ENCODE data around the gene RPA1. TPM values are rescaled to one million over a fixed set of nuclear protein-coding genes. Genes with fewer than 3 reads are reported as not detected.

RPA1 gene
- total and polyA plus RNA-seq, 10 of the 15 experiments (the other 5 are each of a cell fraction or from before 2014, with no cell fraction given): 35.9 to 198 (median 71.2) TPM

DNA sequence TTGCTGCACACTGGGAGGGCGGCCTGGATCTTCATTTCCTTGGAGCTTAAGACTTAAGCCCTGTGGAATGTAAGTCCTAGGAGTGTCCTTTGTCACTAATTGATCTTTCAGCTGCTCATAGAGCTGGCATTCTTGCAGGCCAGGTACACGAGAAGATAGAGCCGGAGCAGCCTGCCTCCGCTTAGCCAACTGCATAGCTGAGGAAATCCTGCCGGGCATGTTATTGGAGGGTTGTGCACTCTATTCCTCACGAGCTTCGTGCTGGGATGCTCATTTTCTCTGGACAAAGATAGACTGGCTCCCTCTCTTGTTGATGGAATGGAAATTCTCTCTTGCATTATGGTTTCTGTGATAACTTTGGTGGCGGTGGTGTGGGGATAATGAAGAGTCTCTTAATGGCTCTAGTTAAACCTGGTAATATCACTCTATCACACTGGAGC is 76.9 kb downstream of the RPA1 start:
- 77% methylated on average over 8 of the region's 8 CpGs for WGBS (ENCODE audit: insufficient coverage, insufficient replicate concordance, low lambda C conversion rate, missing lambda C conversion rate)
- CTCF ChIA-PET: interaction anchor here (0.8 kb wide), 1 partner anchor 10 kb away, joined by 3 read pairs; no protein-coding TSS in a partner anchor

GRCh38 chr17:1907216-1907631 is 77.4 kb downstream of the RPA1 start:
- ATAC-seq (no peak), FAIRE-seq (no peak), DNase-seq (ENCODE audit: low read depth, low spot score) (no peak)
- H3K4me1 ChIP-seq (ENCODE audit: control insufficient read depth, insufficient read depth, low read length): peaks cover 19% of the 10 kb centered on the region
- no peaks in the 10 kb centered on the region for H3K9me3 ChIP-seq (replicated peaks; ENCODE audit: control insufficient read depth, insufficient read depth, low read length)
- no peak overlapping the region for H3K4me2 ChIP-seq (ENCODE audit: control insufficient read depth, insufficient read depth)
- no peaks in the 10 kb centered on the region for H3K36me3 ChIP-seq (ENCODE audit: control insufficient read depth in 2 of 2, insufficient read depth in 2 of 2, low read length in 1 of 2)
- intact Hi-C loops (cut with micrococcal nuclease; ENCODE audit: unreplicated experiment): no loop called here
- H3K9ac ChIP-seq (ENCODE audit: control insufficient read depth, insufficient read depth, low read length): no peak overlapping the region
- ChIA-PET CTCF (no interaction called here), SMC1A (ENCODE audit: uncharacterized antibody, unreplicated experiment) (no interaction called here), POLR2A (interaction anchor here (0.6 kb wide), 1 partner anchor 76 kb away, joined by 5 read pairs; no protein-coding TSS in a partner anchor), RAD21 (ENCODE audit: unreplicated experiment) (no interaction called here)
- no peaks in the 10 kb centered on the region for H3K79me2 ChIP-seq (ENCODE audit: control insufficient read depth, insufficient read depth, low read length)
- 80% methylated on average over 17 of the region's 17 CpGs for WGBS (ENCODE audit: insufficient coverage, insufficient replicate concordance, low lambda C conversion rate, missing lambda C conversion rate)
- TF ChIP-seq CBX5 (IDR thresholded peaks at IDR 0.05; ENCODE audit: low read depth) (no peak), GABPA (IDR thresholded peaks at IDR 0.05; ENCODE audit: low read depth) (no peak), BHLHE40 (IDR thresholded peaks at IDR 0.05; ENCODE audit: borderline replicate concordance in 1 of 2, low read depth in 2 of 2, low read length in 1 of 2) (0 out of 4 replicates have a peak, but pooled peaks of 1 of the 2 experiments have one; percentile 29), BRCA1 (IDR thresholded peaks at IDR 0.05; ENCODE audit: low read depth, low read length) (no peak)
- in situ Hi-C loops (cut with MboI): loop anchor here (25.0 kb wide), 1 partner anchor 105 kb away; no protein-coding TSS in a partner anchor
- no TSS peak for BruUV-seq (replicated peaks)
- H3K27ac ChIP-seq (ENCODE audit: control insufficient read depth, insufficient read depth): no peak overlapping the region
- H3K4me3 ChIP-seq: no peak overlapping the region
- no peaks in the 10 kb centered on the region for H3K27me3 ChIP-seq (replicated peaks in 1 of 2; ENCODE audit: control insufficient read depth in 2 of 2, insufficient read depth in 2 of 2, low read length in 1 of 2)
- H2AFZ ChIP-seq (ENCODE audit: control insufficient read depth, low read depth, low read length): no peak overlapping the region
- no peaks in the 10 kb centered on the region for H4K20me1 ChIP-seq (ENCODE audit: control insufficient read depth, insufficient read depth)

More for the DNA sequence above, 76.9 kb downstream of the RPA1 start:
- TF ChIP-seq ZNF217 (IDR thresholded peaks at IDR 0.05): no peak
- no peaks in the 10 kb centered on the region for H3K9me3 ChIP-seq (replicated peaks; ENCODE audit: control insufficient read depth, insufficient read depth, low read length)
- no peak overlapping the region for H2AFZ ChIP-seq (ENCODE audit: control insufficient read depth, low read depth, low read length)
- BruUV-seq (replicated peaks): no TSS peak
- POLR2A ChIA-PET: interaction anchor here (0.6 kb wide), 1 partner anchor 75 kb away, joined by 5 read pairs; no protein-coding TSS in a partner anchor
- intact Hi-C loops (cut with micrococcal nuclease; ENCODE audit: unreplicated experiment) (no loop called here), in situ Hi-C loops (cut with MboI) (loop anchor here (25.0 kb wide), 1 partner anchor 106 kb away; no protein-coding TSS in a partner anchor)
- RAD21 ChIA-PET (ENCODE audit: unreplicated experiment): no interaction called here
- SMC1A ChIA-PET (ENCODE audit: uncharacterized antibody, unreplicated experiment): no interaction called here
- H3K79me2 ChIP-seq (ENCODE audit: control insufficient read depth, insufficient read depth, low read length): no peaks in the 10 kb centered on the region
- no peak overlapping the region for H3K4me2 ChIP-seq (ENCODE audit: control insufficient read depth, insufficient read depth)
- H3K36me3 ChIP-seq (ENCODE audit: control insufficient read depth in 2 of 2, insufficient read depth in 2 of 2, low read length in 1 of 2): no peaks in the 10 kb centered on the region
- no peak for FAIRE-seq
- ATAC-seq: no peak
- no peaks in the 10 kb centered on the region for H3K27me3 ChIP-seq (replicated peaks in 1 of 2; ENCODE audit: control insufficient read depth in 2 of 2, insufficient read depth in 2 of 2, low read length in 1 of 2)
- no peak overlapping the region for H3K27ac ChIP-seq (ENCODE audit: control insufficient read depth, insufficient read depth)
- H4K20me1 ChIP-seq (ENCODE audit: control insufficient read depth, insufficient read depth): no peaks in the 10 kb centered on the region
- H3K9ac ChIP-seq (ENCODE audit: control insufficient read depth, insufficient read depth, low read length): no peak overlapping the region
- no peak for DNase-seq (ENCODE audit: low read depth, low spot score)
- peaks cover 19% of the 10 kb centered on the region for H3K4me1 ChIP-seq (ENCODE audit: control insufficient read depth, insufficient read depth, low read length)
- no peak overlapping the region for H3K4me3 ChIP-seq
